ACHN (cell line): Measurements from ENCODE around the gene RANBP17.
A peak's percentile ranks its signal among the peaks of the same experiment; 100 is the strongest.
"Not testable (repeated sequence)": the region's sequence is repeated elsewhere in the genome, so short reads cannot be mapped to it uniquely, and the experiment has no call there.

ENCODE experiments used
- DNase-seq: peaks from one replicate; pipeline ENCODE4 v3.0.0-alpha.2; 2015
- in situ Hi-C: cut with HindIII; loops from 2 replicates; pipeline ENCODE4 v1.10.0; 2017; ENCODE audit warnings: low sequenced_read_pairs, low pct_ligation_motif_present, low pct_unique_long_range_greater_than_20kb

The RANBP17 gene

GRCh38 chr5:170920196-170920595 lies 58.4 kb downstream of the RANBP17 start:
- in situ Hi-C loops, result no loop called here
- DNase-seq, result no peak

DNA sequence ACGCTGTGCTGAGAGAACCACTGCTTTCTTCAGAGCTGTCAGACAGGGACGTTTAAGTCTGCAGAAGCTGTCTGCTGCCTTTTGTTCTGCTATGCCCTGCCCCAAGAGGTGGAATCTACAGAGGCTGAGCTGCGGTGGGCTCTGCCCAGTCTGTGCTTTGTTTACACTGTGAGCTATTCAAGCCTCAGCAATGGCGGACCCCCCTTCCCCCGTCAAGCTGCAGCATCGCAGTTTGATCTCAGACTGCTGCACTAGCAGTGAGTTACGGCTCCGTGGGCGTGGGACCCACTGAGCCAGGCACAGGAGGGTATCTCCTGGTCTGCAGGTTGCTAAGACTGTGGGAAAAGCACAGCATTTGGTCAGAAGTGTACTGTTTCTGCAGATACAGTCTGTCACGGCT lies 60.5 kb downstream of the RANBP17 start:
- in situ Hi-C loops, DNase-seq: not testable (repeated sequence)

- in situ Hi-C loops, result no loop called here
- no peak for DNase-seq
Measured at GRCh38 chr5:170923910-170924620, 62.2 kb downstream of the RANBP17 start.

- in situ Hi-C loops, DNase-seq: not testable (repeated sequence)
Measured at GRCh38 chr5:170935534-170936218, 73.9 kb downstream of the RANBP17 start.

GRCh38 chr5:170937072-170937471 lies 75.3 kb downstream of the RANBP17 start:
- DNase-seq, result no peak
- in situ Hi-C loops, result no loop called here

GRCh38 chr5:170937914-170938313 lies 76.1 kb downstream of the RANBP17 start:
- no peak for DNase-seq
- in situ Hi-C loops, result no loop called here

GRCh38 chr5:170939178-170939577 lies 77.4 kb downstream of the RANBP17 start:
- DNase-seq, result no peak
- in situ Hi-C loops, result no loop called here

GRCh38 chr5:170941788-170942187 lies 80.0 kb downstream of the RANBP17 start:
- in situ Hi-C loops, result no loop called here
- no peak for DNase-seq

DNA sequence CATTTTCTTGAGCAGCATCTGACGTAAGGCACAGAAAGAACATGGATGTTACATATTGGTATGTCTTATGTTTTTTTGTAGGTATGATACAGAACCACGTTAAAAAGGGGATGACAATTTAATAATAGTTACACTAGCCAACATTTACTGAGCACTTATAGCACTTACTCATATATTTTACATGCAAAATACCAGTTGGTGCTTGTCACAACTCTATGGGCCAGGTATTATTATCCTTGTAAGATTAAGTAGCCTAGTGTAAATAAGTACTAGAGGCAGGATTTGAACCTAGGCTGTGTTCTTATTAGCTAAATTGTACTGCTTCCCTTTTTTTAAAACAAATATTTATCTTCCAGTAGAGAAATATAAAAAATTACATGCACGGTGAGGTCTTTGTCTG lies 83.5 kb downstream of the RANBP17 start:
- DNase-seq, result no peak
- in situ Hi-C loops, result no loop called here

DNA sequence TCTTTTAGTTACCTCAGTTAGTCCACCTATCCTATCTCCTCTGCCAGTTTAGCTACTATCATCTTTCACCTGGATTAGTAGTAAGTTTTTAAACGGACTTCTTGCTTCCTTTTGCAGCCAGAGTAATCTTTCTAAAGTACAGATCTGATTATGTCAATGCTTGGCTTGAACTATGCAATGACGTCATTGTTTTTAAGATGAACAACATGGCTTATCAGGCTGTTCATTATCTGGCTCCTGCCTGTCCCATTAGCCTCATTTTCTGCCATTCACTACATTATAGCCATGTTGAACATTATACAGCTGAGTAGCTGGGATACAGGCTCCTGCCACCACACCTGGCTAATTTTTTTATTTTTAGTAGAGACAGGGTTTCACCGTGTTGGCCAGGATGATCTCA lies 98.7 kb downstream of the RANBP17 start:
- no peak for DNase-seq
- in situ Hi-C loops, result no loop called here

DNA sequence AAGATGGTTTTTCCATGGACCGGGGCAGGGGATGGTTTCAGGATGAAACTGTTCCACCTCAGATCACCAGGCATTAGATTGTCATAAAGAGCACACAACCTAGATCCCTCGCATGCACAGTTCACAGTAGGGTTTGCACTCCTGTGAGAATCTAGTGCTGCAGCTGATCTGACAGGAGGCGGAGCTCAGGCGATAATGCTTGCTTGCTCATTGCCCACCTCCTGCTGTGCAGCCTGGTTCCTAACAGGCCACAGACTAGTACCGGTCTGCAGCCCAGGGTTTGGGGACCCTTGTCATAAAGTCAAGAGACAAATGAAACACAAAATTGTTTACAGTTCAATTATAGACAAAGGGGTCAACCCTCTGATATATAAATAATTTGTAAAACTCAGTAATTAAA lies 101.7 kb downstream of the RANBP17 start:
- in situ Hi-C loops, result no loop called here
- DNase-seq, result no peak

DNA sequence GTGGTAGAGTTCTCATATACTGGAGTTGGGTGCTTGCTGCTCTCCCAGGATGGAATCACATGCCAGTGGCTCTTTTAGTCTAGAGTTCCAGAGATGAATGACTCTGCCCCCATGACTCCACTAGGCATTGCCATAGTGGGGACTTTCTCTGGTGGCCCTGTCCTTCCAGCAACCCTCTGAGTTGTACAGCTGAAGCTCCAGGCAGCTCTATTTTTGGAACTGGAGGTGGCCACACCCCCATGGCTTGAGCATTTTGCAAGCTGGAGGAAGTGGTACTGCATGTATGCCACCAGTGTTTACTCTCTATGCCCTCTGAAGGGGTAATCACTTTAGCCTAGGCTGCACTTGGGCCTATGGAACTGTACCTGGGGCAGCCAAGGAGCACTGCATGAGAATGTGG lies 112.6 kb downstream of the RANBP17 start:
- in situ Hi-C loops, result no loop called here
- DNase-seq, result no peak

DNA sequence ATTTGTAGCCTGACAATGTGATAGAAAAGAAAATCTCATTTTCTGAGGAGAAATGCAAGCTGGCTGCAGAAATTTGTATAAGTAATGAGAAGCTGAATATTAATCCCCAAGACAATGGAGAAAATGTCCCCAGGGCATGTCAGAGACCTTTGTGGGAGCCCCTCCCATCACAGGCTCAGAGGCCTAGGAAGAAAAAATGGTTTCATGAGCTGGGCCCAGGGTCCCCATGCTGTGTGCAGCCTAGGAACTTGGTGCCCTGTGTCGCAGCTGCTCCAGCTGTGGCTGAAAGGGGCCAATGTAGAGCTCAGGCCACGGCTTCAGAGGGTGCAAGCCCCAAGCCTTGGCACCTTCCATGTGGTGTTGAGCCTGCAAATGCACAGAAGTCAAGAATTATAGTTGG lies 118.4 kb downstream of the RANBP17 start:
- DNase-seq, in situ Hi-C loops: not testable (repeated sequence)

DNA sequence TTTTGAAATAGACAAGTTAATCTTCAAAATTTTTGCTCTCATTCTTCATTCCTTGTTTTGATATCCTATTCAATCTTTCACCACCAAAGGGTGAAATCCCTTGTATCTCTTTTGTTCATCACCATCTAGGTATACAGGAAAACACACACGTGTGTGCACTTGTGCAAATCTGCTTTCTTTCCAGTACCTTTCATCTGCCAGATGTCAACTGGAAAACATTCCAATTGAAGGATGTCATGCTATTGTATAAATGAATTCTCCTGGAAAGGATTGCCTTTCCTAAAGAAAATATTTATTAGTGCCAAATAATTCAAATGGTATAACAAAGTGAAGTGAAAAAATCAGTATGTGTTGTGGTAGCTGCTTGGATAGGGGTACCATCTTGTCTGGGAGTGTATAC lies 123.7 kb downstream of the RANBP17 start:
- in situ Hi-C loops, result no loop called here
- no peak for DNase-seq

- DNase-seq, result peak; percentile 42
Measured at GRCh38 chr5:170986598-170986997, 124.8 kb downstream of the RANBP17 start.

DNA sequence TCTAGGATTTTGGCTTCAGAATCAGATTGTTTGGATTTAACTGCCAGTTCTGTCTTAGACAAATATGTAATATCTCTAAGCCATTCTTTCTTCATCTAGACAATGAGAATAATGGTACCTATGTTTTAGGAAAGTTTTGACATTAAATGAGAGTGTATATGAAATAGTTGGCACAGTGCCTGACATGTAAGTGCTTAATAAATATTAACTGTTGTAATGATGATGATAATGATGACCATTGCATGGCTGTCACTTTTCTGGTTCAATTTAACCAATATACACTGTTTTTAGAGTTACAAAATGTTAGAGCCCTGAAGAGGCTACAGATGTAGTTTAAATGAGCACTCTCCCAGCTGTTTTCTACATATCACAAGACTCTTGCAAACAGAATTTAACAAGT lies 131.7 kb downstream of the RANBP17 start:
- no peak for DNase-seq
- in situ Hi-C loops, result no loop called here

More at GRCh38 chr5:170986598-170986997, 124.8 kb downstream of the RANBP17 start:
- in situ Hi-C loops, result no loop called here

DNA sequence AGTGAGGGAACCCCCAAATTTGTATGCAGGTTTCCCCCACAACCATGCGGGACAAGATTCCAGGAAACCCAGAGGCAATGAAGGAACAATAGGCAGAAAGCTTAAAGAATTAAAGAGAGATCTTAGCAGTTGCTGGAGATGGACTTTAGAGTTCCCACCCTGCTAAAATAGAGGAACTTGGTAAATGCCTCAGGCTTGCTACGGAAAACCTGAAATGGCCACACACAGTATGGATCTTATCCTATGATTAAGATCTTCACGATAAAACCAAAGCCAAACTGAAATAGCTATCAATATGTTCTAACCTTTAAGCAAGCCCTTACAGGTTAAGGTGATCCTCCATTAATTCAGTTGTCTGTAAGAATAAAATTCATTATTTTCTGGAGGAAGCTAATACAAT lies 148.3 kb downstream of the RANBP17 start:
- in situ Hi-C loops, result no loop called here
- no peak for DNase-seq

- DNase-seq, result no peak
- in situ Hi-C loops, result no loop called here
Measured at GRCh38 chr5:171010816-171011215, 149.0 kb downstream of the RANBP17 start.

DNA sequence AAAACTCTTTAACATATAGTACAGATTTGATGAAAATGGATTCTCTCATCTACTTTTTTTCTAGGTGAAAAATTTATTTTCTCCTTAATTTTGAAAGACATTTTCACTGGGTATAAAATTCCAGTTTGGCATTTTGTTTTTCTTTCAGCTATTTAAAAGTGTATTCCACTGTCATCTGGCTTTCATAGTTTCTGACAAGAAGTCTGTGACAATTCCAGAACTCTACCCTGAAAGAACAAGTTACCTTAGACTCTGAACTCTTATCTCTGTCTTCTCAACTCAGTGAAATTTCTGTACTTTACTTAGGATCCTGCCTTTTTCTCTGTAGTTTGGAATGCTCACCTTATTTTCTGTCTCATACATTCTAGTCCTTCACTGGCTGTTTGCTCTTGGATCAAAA lies 161.7 kb downstream of the RANBP17 start:
- in situ Hi-C loops, result no loop called here
- peak; percentile 1 for DNase-seq

DNA sequence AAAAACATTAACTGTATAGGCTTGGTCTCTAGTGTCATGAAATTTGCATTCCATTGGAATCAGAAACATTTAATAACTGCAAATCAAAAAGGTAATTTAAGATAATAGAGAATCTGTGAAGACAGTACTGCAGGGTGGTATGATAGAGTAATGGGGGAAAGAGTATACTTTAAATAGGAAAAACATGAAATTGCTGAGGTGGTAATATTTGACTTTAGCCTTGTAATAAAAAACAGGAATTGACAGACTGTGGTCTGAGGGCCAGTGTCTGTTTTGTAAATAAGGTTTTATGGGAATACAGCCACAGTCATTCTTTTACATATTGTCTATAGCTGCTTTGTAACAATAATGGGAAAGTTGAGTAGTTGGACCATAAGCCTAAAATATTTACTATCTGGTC lies 162.3 kb downstream of the RANBP17 start:
- in situ Hi-C loops, result no loop called here
- DNase-seq, result no peak
